AG09309 (cell line): ENCODE measurements around the gene RBP5.
A peak's percentile ranks its signal among the peaks of the same experiment; 100 is the strongest.

Experiments used
- DNase-seq: peaks from one replicate; pipeline ENCODE4 v3.0.0-alpha.2; 2010; ENCODE audit warnings: low read depth
- H3K4me3 ChIP-seq: 2 replicates; pipeline ENCODE4 v1.5.1; 2011; ENCODE audit warnings: mild to moderate bottlenecking, low read depth, low read length, moderate library complexity; ENCODE audit not compliant: control insufficient read depth
- CTCF ChIP-seq: IDR thresholded peaks from 2 replicates; pipeline ENCODE4 v1.5.1; 2011; ENCODE audit warnings: mild to moderate bottlenecking, low read depth, low read length, inconsistent platforms; ENCODE audit not compliant: insufficient read depth, control insufficient read depth; ENCODE audit errors: missing control alignments

The RBP5 gene

GRCh38 chr12:7091660-7092228 lies 36.9 kb downstream of the RBP5 start:
- no peak for TF ChIP-seq CTCF
- peak overlapping the region; percentile 52 for H3K4me3 ChIP-seq
- no peak for DNase-seq

GRCh38 chr12:7091171-7091570 lies 37.5 kb downstream of the RBP5 start:
- TF ChIP-seq CTCF, result no peak
- DNase-seq, result no peak
- H3K4me3 ChIP-seq, result peak overlapping the region; percentile 52

- no peak for TF ChIP-seq CTCF
- no peak overlapping the region for H3K4me3 ChIP-seq
- no peak for DNase-seq
Measured at GRCh38 chr12:7090222-7090998, 38.3 kb downstream of the RBP5 start.

- no peak for DNase-seq
- no peak for TF ChIP-seq CTCF
- H3K4me3 ChIP-seq, result no peak overlapping the region
Measured at GRCh38 chr12:7089196-7089871, 39.4 kb downstream of the RBP5 start.

- TF ChIP-seq CTCF, result no peak
- no peak overlapping the region for H3K4me3 ChIP-seq
- DNase-seq, result no peak
Measured at GRCh38 chr12:7083125-7083524, 45.6 kb downstream of the RBP5 start.

- DNase-seq, result no peak
- no peak for TF ChIP-seq CTCF
Measured at GRCh38 chr12:7081037-7081436, 47.7 kb downstream of the RBP5 start.

More at GRCh38 chr12:7081037-7081436, 47.7 kb downstream of the RBP5 start:
- no peak overlapping the region for H3K4me3 ChIP-seq
